GM19328 (cell line): ENCODE data around the gene DCHS2.
"Not testable (repeated sequence)": the region's sequence is repeated elsewhere in the genome, so short reads cannot be mapped to it uniquely, and the experiment has no call there.

ENCODE experiments used
- ATAC-seq: cut with Tn5 transposase; IDR thresholded peaks from one replicate; pipeline ENCODE4 v1.9.1; 2021; ENCODE audit warnings: mild to moderate bottlenecking, moderate library complexity; ENCODE audit not compliant: unreplicated experiment

DCHS2 gene

DNA sequence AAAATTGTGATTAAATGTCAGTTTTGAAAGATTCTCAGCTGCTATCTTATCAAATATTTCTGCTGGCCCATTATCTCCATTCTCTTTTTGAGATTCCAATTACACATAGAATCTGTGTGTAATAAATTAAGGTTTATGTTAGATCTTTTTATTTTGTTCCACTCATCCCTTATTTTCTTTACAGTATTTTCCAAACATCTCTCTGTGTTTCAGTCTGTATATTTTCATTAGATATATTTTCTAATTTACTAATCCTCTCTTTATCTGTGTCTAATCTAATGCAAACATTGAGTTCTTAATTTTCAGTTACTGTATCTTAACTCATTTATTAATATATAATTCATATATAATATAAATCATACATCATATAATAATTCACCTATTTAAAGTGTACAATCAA is 268.7 kb downstream of the DCHS2 start:
- ATAC-seq, result no peak

DNA sequence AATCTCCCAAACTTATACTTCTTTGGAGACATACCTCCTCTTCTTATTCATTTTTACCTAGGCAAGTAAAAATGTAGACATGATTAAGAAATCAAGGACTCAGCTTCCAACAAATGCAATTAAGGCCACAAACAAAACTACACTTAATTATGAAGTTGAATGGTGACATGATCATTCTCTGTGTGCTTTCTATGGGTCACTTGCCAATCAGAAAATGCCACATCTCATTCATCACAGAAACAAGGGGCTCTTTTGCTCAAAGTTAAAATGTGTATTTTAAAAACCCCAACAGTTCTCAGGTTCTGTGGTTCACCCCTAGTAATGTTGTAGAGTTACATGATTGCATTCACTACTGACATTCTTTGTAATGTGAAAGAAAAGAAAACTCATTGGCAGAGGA is 273.5 kb downstream of the DCHS2 start:
- ATAC-seq, result no peak

DNA sequence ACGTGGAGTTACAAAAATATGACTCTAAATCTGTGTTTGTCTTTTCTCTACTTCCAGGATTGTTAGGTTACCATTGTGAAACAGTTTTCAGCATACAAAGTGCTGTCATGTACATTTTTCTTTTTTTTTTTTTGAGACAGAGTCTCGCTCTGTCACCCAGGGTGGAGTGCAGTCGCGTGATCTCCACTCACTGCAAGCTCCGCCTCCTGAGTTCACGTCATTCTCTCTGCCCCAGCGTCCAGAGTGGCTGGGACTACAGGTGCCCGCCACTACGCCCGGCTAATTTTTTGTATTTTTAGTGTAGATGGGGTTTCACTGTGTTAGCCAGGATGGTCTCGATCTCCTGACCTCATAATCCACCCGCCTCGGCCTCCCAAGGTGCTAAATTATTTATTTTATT is 274.2 kb downstream of the DCHS2 start:
- ATAC-seq, result not testable (repeated sequence)

- ATAC-seq, result no peak
These were observed 280.1 kb downstream of the DCHS2 start for GRCh38 chr4:154211506-154211905.

GRCh38 chr4:154208424-154208823 is 283.2 kb downstream of the DCHS2 start:
- ATAC-seq, result no peak

DNA sequence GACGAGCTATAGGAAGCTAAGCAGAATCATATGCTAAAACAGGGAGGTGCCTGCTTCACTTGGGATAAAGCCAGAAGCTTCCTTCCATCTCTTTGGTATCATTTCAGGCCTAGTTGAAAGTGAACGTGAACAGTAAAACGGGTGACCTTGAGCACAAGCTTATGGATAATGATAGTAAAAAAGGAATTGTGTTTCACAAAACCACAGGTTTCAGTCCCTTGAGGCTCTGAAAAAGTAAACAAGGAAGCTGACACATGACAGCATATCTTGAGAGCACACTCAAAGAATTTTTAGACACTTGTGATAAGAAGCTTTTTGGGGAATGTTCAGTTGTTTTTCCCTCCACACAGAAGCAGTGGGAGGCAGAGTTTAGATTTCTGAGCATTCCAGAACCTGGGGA is 286.1 kb downstream of the DCHS2 start:
- no peak for ATAC-seq

GRCh38 chr4:154194649-154195048 is 296.9 kb downstream of the DCHS2 start:
- no peak for ATAC-seq

DNA sequence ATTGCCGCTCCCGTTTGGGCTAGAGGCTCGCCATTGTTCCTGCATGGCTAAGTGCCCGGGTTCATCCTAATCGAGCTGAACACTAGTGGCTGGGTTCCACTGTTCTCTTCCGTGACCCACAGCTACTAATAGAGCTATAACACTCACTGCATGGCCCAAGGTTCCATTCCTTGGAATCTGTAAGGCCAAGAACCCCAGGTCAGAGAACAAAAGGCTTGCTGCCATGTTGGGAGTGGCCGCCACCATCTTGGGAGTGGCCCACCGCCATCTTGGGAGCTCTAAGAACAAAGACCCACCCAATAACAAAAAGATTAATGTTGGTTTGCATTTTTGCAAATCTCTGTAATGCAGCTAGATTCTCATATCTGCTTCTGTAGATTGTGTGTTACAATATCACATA is 299.0 kb downstream of the DCHS2 start:
- ATAC-seq, result no peak

DNA sequence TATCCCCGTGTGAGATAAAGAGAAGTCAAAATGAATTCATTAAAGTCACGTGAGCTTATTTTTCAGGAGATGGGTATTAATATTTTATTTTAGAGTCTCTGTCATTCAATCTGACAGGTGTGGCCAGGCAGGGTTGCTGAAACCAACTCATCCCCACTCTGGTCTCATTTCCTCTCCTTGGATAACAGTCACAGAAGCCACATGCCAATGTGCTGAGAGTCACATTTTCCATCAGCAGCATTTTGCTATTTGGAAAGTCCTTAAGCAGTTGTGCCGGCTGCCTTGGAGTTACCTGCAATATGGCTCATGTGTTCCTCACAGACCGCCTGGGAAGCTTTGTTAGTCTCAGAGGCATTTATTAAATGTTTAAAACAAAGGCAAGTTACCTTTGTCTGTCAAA is 302.3 kb downstream of the DCHS2 start:
- no peak for ATAC-seq

GRCh38 chr4:154186888-154187287 is 304.7 kb downstream of the DCHS2 start:
- ATAC-seq, result no peak

DNA sequence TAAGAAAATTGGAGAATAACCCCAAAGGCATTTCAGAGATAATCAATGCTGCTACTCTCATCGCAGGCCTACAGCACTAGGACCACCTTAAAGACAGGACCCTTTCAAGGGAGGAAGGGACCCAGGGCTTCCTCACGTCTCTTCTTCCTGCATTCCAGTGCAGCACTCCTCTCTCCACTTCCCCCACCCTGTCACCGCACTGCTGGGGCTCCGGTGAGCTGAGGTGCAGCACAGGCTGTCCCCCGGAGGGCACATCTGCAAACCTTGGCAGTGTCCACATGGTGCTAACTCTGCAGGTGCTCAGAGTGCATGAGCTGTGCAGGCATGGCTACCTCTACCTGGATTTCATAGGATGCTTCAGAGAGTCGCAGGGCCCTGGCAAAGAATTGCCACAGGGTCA is 305.6 kb downstream of the DCHS2 start:
- no peak for ATAC-seq

DNA sequence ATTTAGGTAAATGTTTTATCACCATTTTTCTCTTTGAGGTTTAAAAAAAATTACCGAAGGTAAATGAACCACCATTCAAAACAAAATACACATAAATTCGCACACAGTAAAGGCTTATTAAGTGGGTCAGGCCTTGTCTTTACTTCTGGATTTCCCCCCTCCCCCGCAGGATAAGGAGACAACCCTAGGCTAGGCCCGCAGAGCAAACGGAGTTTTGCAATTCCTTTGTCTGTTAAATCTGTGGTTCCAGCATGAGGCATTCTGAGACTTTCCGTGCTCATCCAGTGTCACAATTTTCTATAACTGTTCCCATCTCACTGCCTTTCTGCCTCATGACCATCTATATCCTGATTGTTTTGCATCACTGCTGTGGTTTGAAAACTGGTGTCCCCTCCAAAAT is 307.4 kb downstream of the DCHS2 start:
- ATAC-seq, result no peak

GRCh38 chr4:154183264-154183663 is 308.3 kb downstream of the DCHS2 start:
- ATAC-seq, result no peak
